H1 (cell line): Measurements from ENCODE around the gene WNT5A. TPM values are rescaled to one million over a fixed set of nuclear protein-coding genes. Genes with fewer than 3 reads are reported as not detected.
A peak's percentile ranks its signal among the peaks of the same experiment; 100 is the strongest.

Source experiments
- CTCF ChIA-PET: fragments of 300-600 bp; sonication (Branson Sonifier 250); formaldehyde crosslinking; loops from one replicate; lab custom pipeline; 2021; ENCODE audit not compliant: partially characterized antibody; lab: Charles Lee
- POLR2A ChIA-PET: fragments of 300-600 bp; sonication (Branson Sonifier 250); formaldehyde crosslinking; loops from one replicate; lab custom pipeline; 2021; ENCODE audit warnings: inconsistent platforms; ENCODE audit not compliant: partially characterized antibody; lab: Charles Lee
- DNase-seq, 2 experiments: peaks; one replicate each; pipeline versions ENCODE4 v3.0.0 to v3.0.0-alpha.2; 2010 to 2022; ENCODE audit warnings: low spot score in 2 of 2, low read depth in 1 of 2, mixed read lengths in 1 of 2
- FAIRE-seq: peaks from 2 replicates; lab custom pipeline; 2011; peaks lifted over from hg19 to GRCh38; lab: Jason Lieb, UNC
- H2AFZ ChIP-seq: 2 replicates; pipeline ENCODE4 v1.8.1; 2012; ENCODE audit warnings: low read length, inconsistent platforms
- H2AK5ac ChIP-seq: 2 replicates; pipeline ENCODE4 v1.6.1; 2013; ENCODE audit warnings: low read depth, low read length
- H2BK120ac ChIP-seq: replicated peaks from 2 replicates; pipeline ENCODE3; 2013; ENCODE audit warnings: low read depth, low read length, inconsistent platforms
- H2BK12ac ChIP-seq: 2 replicates; pipeline ENCODE4 v1.6.1; 2013; ENCODE audit warnings: low read depth, low read length
- H2BK15ac ChIP-seq: 2 replicates; pipeline ENCODE4 v1.6.1; 2013; ENCODE audit warnings: low read length
- H2BK20ac ChIP-seq: 2 replicates; pipeline ENCODE4 v1.6.1; 2013; ENCODE audit warnings: low read length
- H2BK5ac ChIP-seq: 2 replicates; pipeline ENCODE4 v1.6.1; 2013; ENCODE audit warnings: low read depth, low read length
- H3K14ac ChIP-seq: 2 replicates; pipeline ENCODE4 v1.6.1; 2013; ENCODE audit warnings: inconsistent platforms; ENCODE audit not compliant: insufficient read length
- H3K18ac ChIP-seq: 2 replicates; pipeline ENCODE4 v1.6.1; 2013; ENCODE audit warnings: low read length; ENCODE audit errors: extremely low read depth
- H3K23ac ChIP-seq: 2 replicates; pipeline ENCODE4 v1.6.1; 2013; ENCODE audit warnings: inconsistent platforms; ENCODE audit not compliant: insufficient read length
- H3K23me2 ChIP-seq: 2 replicates; pipeline ENCODE4 v1.6.1; 2013; ENCODE audit warnings: low read depth, low read length
- H3K27ac ChIP-seq: 2 replicates; pipeline ENCODE4 v1.6.1; 2011; ENCODE audit warnings: low read depth, low read length, inconsistent platforms
- H3K27me3 ChIP-seq, 4 experiments: replicated peaks in 1 of 4; 1 replicate in 1 of 4; 2 replicates in 3 of 4; pipeline versions ENCODE4 v1.6.1 to v1.8.1; 2011 to 2013; ENCODE audit warnings: low read length in 3 of 4, mild to moderate bottlenecking in 3 of 4, inconsistent platforms in 2 of 4, mixed read lengths in 2 of 4, moderate library complexity in 1 of 4; ENCODE audit not compliant: control insufficient read depth in 3 of 4, insufficient read depth in 3 of 4; ENCODE audit errors: extremely low read depth in 1 of 4
- H3K36me3 ChIP-seq, 4 experiments: 2 replicates each; pipeline versions ENCODE4 v1.6.1 to v1.8.1; 2011 to 2013; ENCODE audit warnings: mild to moderate bottlenecking in 4 of 4, low read length in 3 of 4, moderate library complexity in 2 of 4, control low read depth in 1 of 4, inconsistent platforms in 1 of 4; ENCODE audit not compliant: insufficient read depth in 4 of 4, control insufficient read depth in 2 of 4
- H3K4ac ChIP-seq: replicated peaks from 2 replicates; pipeline ENCODE3; 2013; ENCODE audit warnings: low read length, low read depth, mixed read lengths, inconsistent platforms; ENCODE audit not compliant: insufficient read length
- H3K4me1 ChIP-seq, 4 experiments: replicated peaks in 1 of 4; 1 replicate in 1 of 4; 2 replicates in 3 of 4; pipeline versions ENCODE4 v1.6.1 to v1.8.1; 2011 to 2013; ENCODE audit warnings: low read length in 3 of 4, inconsistent platforms in 2 of 4, mixed read lengths in 1 of 4; ENCODE audit not compliant: insufficient read depth in 4 of 4, control insufficient read depth in 3 of 4
- H3K4me2 ChIP-seq, 2 experiments: 2 replicates each; pipeline versions ENCODE4 v1.6.1 to v1.8.1; 2011 to 2013; ENCODE audit warnings: low read depth in 2 of 2, low read length in 2 of 2, control low read depth in 1 of 2, inconsistent platforms in 1 of 2, mild to moderate bottlenecking in 1 of 2; ENCODE audit not compliant: insufficient read depth in 1 of 2
- H3K4me3 ChIP-seq, 4 experiments: fragments of 200-600, 300-600 bp in 1 of 4; sonication (generic), shearing (Covaris generic), sonication (Bioruptor Twin) in 1 of 4; 2 replicates each; pipeline versions ENCODE4 v1.5.1 to v1.8.1; 2011 to 2016; ENCODE audit warnings: low read length in 4 of 4, low read depth in 3 of 4, control low read depth in 2 of 4, inconsistent platforms in 2 of 4, mild to moderate bottlenecking in 2 of 4, mixed read lengths in 1 of 4, moderate library complexity in 1 of 4; ENCODE audit not compliant: insufficient read depth in 2 of 4; ENCODE audit errors: extremely low read depth in 1 of 4
- H3K56ac ChIP-seq: replicated peaks from 2 replicates; pipeline ENCODE3; 2013; ENCODE audit warnings: low read depth, mild to moderate bottlenecking, mixed read lengths, low read length, inconsistent platforms; ENCODE audit not compliant: insufficient read length
- H3K79me1 ChIP-seq: 2 replicates; pipeline ENCODE4 v1.6.1; 2013; ENCODE audit warnings: low read depth, low read length, control low read depth
- H3K79me2 ChIP-seq, 2 experiments: 2 replicates each; pipeline versions ENCODE4 v1.6.1 to v1.8.1; 2012 to 2013; ENCODE audit warnings: low read length in 2 of 2, mild to moderate bottlenecking in 2 of 2, inconsistent platforms in 1 of 2; ENCODE audit not compliant: insufficient read depth in 2 of 2, control insufficient read depth in 1 of 2
- H3K9ac ChIP-seq, 4 experiments: replicated peaks in 1 of 4; 1 replicate in 1 of 4; 2 replicates in 3 of 4; pipeline versions ENCODE4 v1.6.1 to v1.8.1; 2011 to 2013; ENCODE audit warnings: low read depth in 3 of 4, low read length in 3 of 4, control low read depth in 2 of 4, mild to moderate bottlenecking in 2 of 4, moderate library complexity in 2 of 4, inconsistent platforms in 1 of 4; ENCODE audit errors: extremely low read depth in 1 of 4
- H3K9me3 ChIP-seq, 2 experiments: 2 replicates each; pipeline versions ENCODE4 v1.6.1 to v1.8.1; 2012 to 2013; ENCODE audit warnings: mild to moderate bottlenecking in 2 of 2, moderate library complexity in 2 of 2, control low read depth in 1 of 2, inconsistent platforms in 1 of 2, low read depth in 1 of 2, low read length in 1 of 2, mixed read lengths in 1 of 2; ENCODE audit not compliant: insufficient read depth in 2 of 2
- H4K20me1 ChIP-seq, 2 experiments: replicated peaks in 1 of 2; 2 replicates each; pipeline versions ENCODE3 to v1.8.1; 2011 to 2013; ENCODE audit warnings: inconsistent platforms in 2 of 2, low read length in 2 of 2, mild to moderate bottlenecking in 1 of 2; ENCODE audit not compliant: insufficient read depth in 2 of 2, control insufficient read depth in 1 of 2
- H4K5ac ChIP-seq: 2 replicates; pipeline ENCODE4 v1.6.1; 2013; ENCODE audit warnings: low read length, low read depth, mixed read lengths, inconsistent platforms; ENCODE audit not compliant: insufficient read length
- H4K8ac ChIP-seq: 2 replicates; pipeline ENCODE4 v1.8.0; 2013; ENCODE audit warnings: mild to moderate bottlenecking, moderate library complexity, low read length, inconsistent platforms; ENCODE audit not compliant: insufficient read depth; ENCODE audit errors: extremely low read depth
- H4K91ac ChIP-seq: replicated peaks from 2 replicates; pipeline ENCODE3; 2013; ENCODE audit warnings: low read length, mixed read lengths, inconsistent platforms; ENCODE audit not compliant: insufficient read length
- BACH1 ChIP-seq: IDR thresholded peaks from 2 replicates; pipeline ENCODE4 v1.6.1; 2012; ENCODE audit warnings: low read length, improper control_type of control experiment
- CEBPB ChIP-seq: IDR thresholded peaks from 2 replicates; pipeline ENCODE4 v1.6.1; 2012; ENCODE audit warnings: low read depth, low read length
- CHD1 ChIP-seq: IDR thresholded peaks from 2 replicates; pipeline ENCODE4 v1.6.1; 2012; ENCODE audit warnings: low read depth, low read length, improper control_type of control experiment
- EP300 ChIP-seq, 2 experiments: IDR thresholded peaks; 1 replicate in 1 of 2; 2 replicates in 1 of 2; pipeline ENCODE4 v1.6.1; 2011 to 2012; ENCODE audit warnings: low read depth in 2 of 2, low read length in 2 of 2, mild to moderate bottlenecking in 2 of 2, borderline replicate concordance in 1 of 2, inconsistent platforms in 1 of 2, moderate library complexity in 1 of 2
- HDAC6 ChIP-seq: IDR thresholded peaks from one replicate; pipeline ENCODE4 v1.7.1; 2012; ENCODE audit warnings: low read depth, mild to moderate bottlenecking, inconsistent platforms, low read length, moderate library complexity
- JUN ChIP-seq: IDR thresholded peaks from 2 replicates; pipeline ENCODE4 v1.6.1; 2011; ENCODE audit warnings: low read depth, mild to moderate bottlenecking, improper control_type of control experiment, low read length
- MAFK ChIP-seq: IDR thresholded peaks from 2 replicates; pipeline ENCODE4 v1.6.1; 2012; ENCODE audit warnings: low read depth, mild to moderate bottlenecking, improper control_type of control experiment, low read length
- POLR2AphosphoS5 ChIP-seq: IDR thresholded peaks from 2 replicates; pipeline ENCODE4 v1.6.1; 2011; ENCODE audit warnings: low read depth, low read length
- RFX5 ChIP-seq: IDR thresholded peaks from 2 replicates; pipeline ENCODE4 v1.6.1; 2011; ENCODE audit warnings: low read depth, low read length, improper control_type of control experiment, borderline replicate concordance
- SP2 ChIP-seq: IDR thresholded peaks from 2 replicates; pipeline ENCODE4 v1.6.1; 2012; ENCODE audit warnings: mild to moderate bottlenecking, low read length, inconsistent platforms
- TAF7 ChIP-seq: optimal IDR thresholded peaks from 2 replicates; pipeline ENCODE3; 2011; ENCODE audit warnings: low read depth, mild to moderate bottlenecking, inconsistent platforms, low read length, moderate library complexity, borderline replicate concordance
- WGBS, 2 experiments: shearing (Covaris generic) in 1 of 2; methylation state at CpG; one replicate each; pipeline versions ENCODE4 v1.1.6 to v1.1.7; 2013 to 2015; ENCODE audit warnings: low lambda C conversion rate in 2 of 2, mixed read lengths in 2 of 2, inconsistent platforms in 1 of 2, low coverage in 1 of 2, missing lambda C conversion rate in 1 of 2; ENCODE audit not compliant: insufficient replicate concordance in 2 of 2, insufficient coverage in 1 of 2, insufficient read length in 1 of 2; ENCODE audit errors: extremely low coverage in 1 of 2, missing lambda C conversion rate in 1 of 2; 5-methylcytosine and 5-hydroxymethylcytosine counted together
- polyA plus RNA-seq, 7 experiments: library from polyadenylated mRNA; depleted of rRNA in 3 of 7; stranded (reverse) in 5 of 7; unstranded in 2 of 7; fragments of >200 nt in 5 of 7; fragments of 200-250 nt in 2 of 7; gene quantifications; 1 replicate in 5 of 7; 2 replicates in 1 of 7; 4 replicates in 1 of 7; pipeline versions ENCODE4 v1.2.1 to v1.2.3, GENCODE V29; 2011 to 2013; ENCODE audit warnings: missing spikeins in 2 of 7, mixed read lengths in 2 of 7
- total RNA-seq: library from RNA; stranded (reverse); fragmentation: NEBNext Ultra II Directional; extraction: Animal tissue kit (Norgen Biotek cat#: 25700); gene quantifications from 2 replicates; pipeline ENCODE4 v1.2.1, GENCODE V29; 2021

The WNT5A gene
- total and polyA plus RNA-seq, 2 of the 8 experiments (the other 6 are each of a cell fraction or from before 2014, with no cell fraction given) = 3.9 to 5.6 TPM

DNA sequence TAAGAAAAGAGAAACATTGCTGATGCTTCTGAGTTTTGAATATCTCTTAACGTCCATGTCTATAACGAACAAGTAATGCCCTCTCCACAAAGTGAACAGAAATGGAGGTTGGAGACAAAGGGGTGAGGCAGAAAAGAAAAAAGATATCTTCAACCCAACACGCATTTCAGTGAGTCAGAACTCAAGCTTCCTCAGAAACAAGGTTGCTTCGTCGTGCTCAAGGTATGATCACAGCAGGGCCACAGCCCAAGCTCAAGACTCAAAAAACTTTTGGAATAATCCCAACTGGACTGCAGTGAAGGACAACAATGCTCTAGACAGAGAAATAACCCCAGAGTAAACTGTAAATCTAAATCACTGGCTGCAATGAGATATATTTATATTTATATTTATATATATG, 18.9 kb downstream of the WNT5A start:
- no peak overlapping the region for H4K8ac ChIP-seq
- no peak overlapping the region for H2AK5ac ChIP-seq
- H3K27ac ChIP-seq = no peak overlapping the region
- no peaks in the 10 kb centered on the region for H3K79me1 ChIP-seq
- H3K23ac ChIP-seq = no peak overlapping the region
- H3K4me1 ChIP-seq = no peaks in the 10 kb centered on the region
- H2BK12ac ChIP-seq = no peak overlapping the region
- DNase-seq (peak in 1 of 2 experiments; percentile 23), FAIRE-seq (no peak)
- no peak overlapping the region for H2BK20ac ChIP-seq
- no peak overlapping the region for H3K14ac ChIP-seq
- H3K4ac ChIP-seq = no peak overlapping the region
- H2AFZ ChIP-seq = no peak overlapping the region
- TF ChIP-seq JUN = no peak
- no peak for TF ChIP-seq CHD1
- no peak for TF ChIP-seq RFX5
- TF ChIP-seq POLR2AphosphoS5 = no peak
- TF ChIP-seq SP2 = no peak
- no peak for TF ChIP-seq HDAC6
- TF ChIP-seq BACH1 = no peak
- TF ChIP-seq TAF7 = no peak
- TF ChIP-seq MAFK = no peak
- no peak for TF ChIP-seq EP300 (IDR thresholded peaks at IDR 0.05; ENCODE audit: borderline replicate concordance in 1 of 2, low read depth in 2 of 2, low read length in 2 of 2)
- no peak for TF ChIP-seq CEBPB
- no peak overlapping the region for H3K9ac ChIP-seq
- POLR2A ChIA-PET = no interaction called here
- H3K36me3 ChIP-seq = no peaks in the 10 kb centered on the region
- no peaks in the 10 kb centered on the region for H4K20me1 ChIP-seq
- no peaks in the 10 kb centered on the region for H3K23me2 ChIP-seq
- CTCF ChIA-PET = interaction anchor here (1.0 to 2.1 kb wide), 4 partner anchors 94 to 432 kb away, joined by 3 to 4 read pairs (median 3); no protein-coding TSS in a partner anchor
- no peak overlapping the region for H3K56ac ChIP-seq
- no peak overlapping the region for H4K91ac ChIP-seq
- H4K5ac ChIP-seq = no peak overlapping the region
- H3K9me3 ChIP-seq = no peaks in the 10 kb centered on the region
- H3K27me3 ChIP-seq = peaks cover 1 to 3% (median 3%) of the 10 kb centered on the region in 4 experiments; a peak in 5 of 7 replicates
- no peak overlapping the region for H3K18ac ChIP-seq
- H2BK5ac ChIP-seq = no peak overlapping the region
- H2BK15ac ChIP-seq = no peak overlapping the region
- no peak overlapping the region for H2BK120ac ChIP-seq
- no peak overlapping the region for H3K4me2 ChIP-seq
- WGBS, 2 experiments = 85% methylated on average over 5 of the region's 5 CpGs; no CpG with 5 or more reads in 1 of the 2 experiments
- H3K79me2 ChIP-seq = no peaks in the 10 kb centered on the region
- H3K4me3 ChIP-seq = no peak overlapping the region
